ENCODE measurements around the gene SYT9.

Gene SYT9, protein sequence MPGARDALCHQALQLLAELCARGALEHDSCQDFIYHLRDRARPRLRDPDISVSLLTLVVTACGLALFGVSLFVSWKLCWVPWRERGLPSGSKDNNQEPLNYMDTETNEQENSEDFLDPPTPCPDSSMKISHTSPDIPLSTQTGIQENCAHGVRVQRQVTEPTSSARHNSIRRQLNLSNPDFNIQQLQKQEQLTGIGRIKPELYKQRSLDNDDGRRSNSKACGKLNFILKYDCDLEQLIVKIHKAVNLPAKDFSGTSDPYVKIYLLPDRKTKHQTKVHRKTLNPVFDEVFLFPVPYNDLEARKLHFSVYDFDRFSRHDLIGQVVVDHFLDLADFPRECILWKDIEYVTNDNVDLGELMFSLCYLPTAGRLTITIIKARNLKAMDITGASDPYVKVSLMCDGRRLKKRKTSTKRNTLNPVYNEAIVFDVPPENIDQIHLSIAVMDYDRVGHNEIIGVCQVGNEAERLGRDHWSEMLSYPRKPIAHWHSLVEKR

GRCh38 chr11:7251836-7252682, at the start of gene SYT9:
SYT9 (plus strand) TSS chr11:7251904; CDS start chr11:7252187, 283 bp downstream.
- DNase-seq (ENCODE audit: low read depth in 3 of 3) = peak in 1 of 3 donors; percentile 9

GRCh38 chr11:7202412-7202811, 49.3 kb upstream of the SYT9 start:
- no peak for DNase-seq (ENCODE audit: low read depth in 3 of 3)

DNA sequence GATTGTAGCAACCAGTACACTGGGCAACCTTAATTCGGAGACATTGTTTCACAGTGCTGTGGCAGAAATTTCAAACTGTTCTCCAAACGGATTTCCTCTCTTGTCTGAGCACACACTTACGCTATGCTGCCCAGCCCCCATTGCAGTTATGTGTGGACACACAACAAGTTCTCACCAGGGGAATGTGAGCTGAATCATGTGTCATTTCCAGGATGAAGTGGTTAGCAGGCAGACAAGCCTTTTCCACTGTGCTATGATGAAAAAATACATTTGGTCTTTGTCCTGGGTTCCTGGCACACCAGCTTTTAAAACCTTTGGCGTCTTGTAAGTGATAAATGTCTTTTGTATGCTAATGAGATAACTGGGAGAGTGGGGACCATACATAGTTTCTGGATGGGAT, 46.9 kb upstream of the SYT9 start:
- no peak for DNase-seq (ENCODE audit: low read depth in 3 of 3)

GRCh38 chr11:7208391-7208790, 43.3 kb upstream of the SYT9 start:
- no peak for DNase-seq (ENCODE audit: low read depth in 3 of 3)

- no peak for DNase-seq (ENCODE audit: low read depth in 3 of 3)
Measured at GRCh38 chr11:7219491-7219890, 32.2 kb upstream of the SYT9 start.

- DNase-seq (ENCODE audit: low read depth in 3 of 3) = no peak
Measured at GRCh38 chr11:7220636-7221035, 31.1 kb upstream of the SYT9 start.

DNA sequence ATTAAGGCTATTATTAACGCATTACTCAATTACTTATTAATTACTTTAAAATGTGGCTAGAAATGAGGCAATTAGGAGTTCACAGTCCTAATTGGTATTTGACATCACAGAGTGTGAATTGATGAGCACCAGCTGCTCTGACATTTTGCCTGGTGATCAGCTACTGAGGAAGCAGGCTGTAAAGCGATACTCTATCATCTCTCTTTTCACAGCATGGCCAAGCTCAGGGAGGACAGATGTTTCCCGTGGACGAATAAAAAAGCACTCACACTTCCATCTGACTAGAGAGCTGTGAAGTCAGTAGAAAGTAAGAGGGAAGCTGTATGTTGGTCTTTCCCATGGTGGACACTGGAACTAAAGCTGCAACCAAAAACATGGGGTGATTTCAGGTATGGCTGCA, 29.1 kb upstream of the SYT9 start:
- no peak for DNase-seq (ENCODE audit: low read depth in 3 of 3)

- DNase-seq (ENCODE audit: low read depth in 3 of 3) = no peak
Measured at GRCh38 chr11:7239877-7240276, 11.8 kb upstream of the SYT9 start.

- no peak for DNase-seq (ENCODE audit: low read depth in 3 of 3)
Measured at GRCh38 chr11:7245341-7245740, 6.4 kb upstream of the SYT9 start.

DNA sequence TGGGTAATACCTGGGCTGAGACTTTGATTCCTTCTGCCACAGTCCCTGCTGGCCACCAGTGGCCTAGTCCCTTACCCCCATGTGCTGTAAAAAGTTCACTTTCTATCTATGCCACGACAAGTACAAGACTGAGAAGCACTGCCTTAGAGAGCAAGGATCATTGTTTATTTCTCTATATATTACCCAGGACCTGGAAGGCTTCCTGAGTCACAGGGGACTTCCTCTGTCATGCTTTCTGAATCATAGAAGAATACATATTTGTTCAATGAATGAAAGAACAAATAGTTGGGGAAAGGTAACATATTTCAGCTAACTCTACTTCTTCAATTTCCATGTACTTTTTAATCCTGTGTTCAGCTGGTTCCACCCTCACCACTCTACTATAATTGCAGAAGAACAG, 5.5 kb upstream of the SYT9 start:
- no peak for DNase-seq (ENCODE audit: low read depth in 3 of 3)

DNA sequence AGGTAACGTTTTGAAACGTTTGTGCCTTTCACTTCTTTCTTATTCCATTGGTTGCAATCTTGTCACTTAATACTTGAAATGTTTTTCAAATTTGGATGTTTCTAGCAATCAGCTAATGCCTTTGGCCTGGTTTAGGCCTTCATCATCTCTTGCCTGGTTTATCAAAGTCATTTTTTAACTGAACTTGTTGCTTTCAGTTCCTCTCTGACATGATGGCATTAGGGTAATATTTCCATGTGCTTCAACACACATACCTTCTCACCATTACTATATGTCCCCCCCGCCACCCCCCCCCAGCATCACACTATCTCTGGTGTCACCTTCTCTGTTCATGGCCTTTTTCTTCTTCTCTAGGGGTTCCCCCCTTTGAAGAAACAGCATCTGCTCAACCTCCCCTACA, 1.5 kb upstream of the SYT9 start:
- DNase-seq (ENCODE audit: low read depth in 3 of 3) = no peak

DNA sequence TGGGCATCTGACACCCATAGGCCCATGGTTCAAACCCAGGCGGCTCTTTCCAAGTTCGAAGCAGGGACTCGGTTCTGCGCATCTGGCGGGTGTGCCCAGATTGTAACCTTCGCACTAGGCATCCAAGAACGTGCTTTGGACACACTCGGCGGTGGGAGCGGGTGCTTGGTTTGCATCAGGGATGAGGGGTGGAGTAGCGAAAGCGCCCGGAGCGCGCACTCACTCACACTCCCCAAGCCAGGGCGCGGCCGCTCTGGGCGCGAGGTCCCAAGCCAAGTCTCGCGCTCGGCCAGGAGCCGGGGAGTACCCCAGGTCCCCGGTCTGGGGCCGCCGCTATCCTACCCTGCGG, 243 bp upstream of the SYT9 start:
- DNase-seq (ENCODE audit: low read depth in 3 of 3) = no peak

GRCh38 chr11:7252683-7253213, 1.0 kb downstream of the SYT9 start:
- no peak for DNase-seq (ENCODE audit: low read depth in 3 of 3)

GRCh38 chr11:7253800-7254199, 2.1 kb downstream of the SYT9 start:
- DNase-seq (ENCODE audit: low read depth in 3 of 3) = no peak

- no peak for DNase-seq (ENCODE audit: low read depth in 3 of 3)
Measured at GRCh38 chr11:7254731-7255291, 3.1 kb downstream of the SYT9 start.

DNA sequence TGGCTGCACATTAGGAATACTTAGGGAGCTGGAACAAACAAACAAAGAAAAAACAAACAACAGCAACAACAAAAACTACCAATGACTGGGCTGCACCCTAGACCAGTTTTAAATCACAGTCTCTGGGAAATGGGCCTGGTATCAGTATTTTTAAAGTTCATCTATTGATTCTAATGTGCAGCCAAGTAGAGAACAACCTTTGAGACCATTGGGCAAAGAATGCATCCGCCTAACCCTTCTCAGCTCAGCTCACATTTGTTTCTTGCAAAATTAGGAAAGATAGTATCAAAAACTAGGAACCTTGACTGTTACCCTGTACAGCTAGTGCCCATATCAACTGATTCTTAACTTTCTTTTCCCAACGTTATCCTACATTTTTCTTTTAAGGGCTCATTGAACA, 5.2 kb downstream of the SYT9 start:
- no peak for DNase-seq (ENCODE audit: low read depth in 3 of 3)

GRCh38 chr11:7257724-7258123, 6.0 kb downstream of the SYT9 start:
- no peak for DNase-seq (ENCODE audit: low read depth in 3 of 3)

GRCh38 chr11:7261578-7261977, 9.9 kb downstream of the SYT9 start:
- no peak for DNase-seq (ENCODE audit: low read depth in 3 of 3)

DNA sequence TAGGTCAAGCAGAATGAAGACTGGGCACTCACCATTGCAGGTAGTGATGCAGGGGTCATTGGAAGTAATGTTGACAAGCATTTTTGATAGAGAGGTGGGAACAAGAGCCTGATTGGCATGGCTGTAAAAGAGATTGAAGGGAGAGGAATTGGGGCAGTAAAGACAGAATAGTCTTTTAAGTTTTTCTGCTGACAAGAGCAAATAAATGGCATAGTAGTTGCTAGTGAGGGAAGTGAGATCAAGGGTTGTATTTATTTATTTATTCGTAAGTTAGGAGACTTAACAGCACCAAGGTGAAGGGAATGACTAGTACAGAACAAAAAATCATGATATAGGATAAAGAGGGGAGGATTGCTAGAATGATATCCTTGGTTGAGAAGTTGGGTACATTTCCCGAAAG, 11.0 kb downstream of the SYT9 start:
- DNase-seq (ENCODE audit: low read depth in 3 of 3) = no peak

GRCh38 chr11:7263842-7264241, 12.1 kb downstream of the SYT9 start:
- no peak for DNase-seq (ENCODE audit: low read depth in 3 of 3)

DNA sequence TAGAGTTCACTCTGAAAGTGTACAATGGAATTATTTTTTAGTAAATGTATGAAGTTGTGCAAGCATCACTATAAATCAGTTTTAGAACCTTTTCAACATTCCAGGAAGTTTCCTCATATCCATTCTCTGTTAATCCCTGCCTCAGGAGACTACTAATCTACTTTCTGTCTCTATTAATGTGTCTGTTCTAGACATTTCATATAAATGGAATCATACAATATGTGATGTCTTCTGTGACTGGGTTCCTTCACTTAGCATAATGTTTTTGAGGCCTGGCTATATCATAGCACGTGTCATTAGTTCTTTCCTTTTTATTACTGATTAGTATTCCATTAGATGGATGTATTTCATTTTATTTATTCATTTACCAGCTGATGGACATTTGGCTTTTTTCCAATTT, 17.1 kb downstream of the SYT9 start:
- DNase-seq (ENCODE audit: low read depth in 3 of 3) = no peak

DNA sequence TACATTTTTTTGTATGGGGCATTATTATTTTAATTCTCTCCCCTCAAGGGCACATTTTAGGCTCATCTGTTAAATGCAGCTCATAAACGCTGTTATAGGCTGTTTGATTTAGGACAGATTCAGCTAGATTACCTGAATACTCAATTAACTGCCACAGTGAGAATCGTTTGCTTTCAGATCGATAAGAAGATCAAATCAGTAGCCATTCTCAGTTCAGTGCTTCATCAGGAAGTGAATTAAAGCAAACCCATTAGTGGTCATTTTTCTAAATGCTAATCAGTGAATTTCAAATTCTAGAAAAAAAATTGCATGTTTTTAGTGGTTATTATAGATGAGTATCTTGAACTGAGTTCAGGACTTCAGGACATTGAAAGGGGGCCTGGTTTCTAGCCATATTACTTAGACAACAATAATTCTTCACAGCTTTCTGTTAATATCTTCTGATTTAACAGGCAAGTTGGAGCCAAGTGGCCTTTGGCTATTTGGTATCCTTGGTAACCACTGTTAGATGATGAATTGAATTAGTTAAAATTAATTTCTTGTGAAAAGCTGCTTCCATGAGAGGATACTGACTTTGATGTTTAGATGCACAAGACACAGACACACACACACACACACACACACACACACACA, 18.6 kb downstream of the SYT9 start:
- no peak for DNase-seq (ENCODE audit: low read depth in 3 of 3)
